NCI-H2029 (cell line): ENCODE measurements around the gene RUNX2.

Source experiments
- DNase-seq: peaks from one replicate; lab custom pipeline; 2025; lab: John Stamatoyannopoulos, UW

The RUNX2 gene

GRCh38 chr6:45619994-45620471, 291.9 kb downstream of the RUNX2 start:
- no peak for DNase-seq

GRCh38 chr6:45624228-45624627, 296.1 kb downstream of the RUNX2 start:
- no peak for DNase-seq

- DNase-seq, result no peak
Observed at GRCh38 chr6:45625191-45625664, 297.1 kb downstream of the RUNX2 start.

- DNase-seq, result no peak
Observed at GRCh38 chr6:45626087-45626891, 298.2 kb downstream of the RUNX2 start.

- no peak for DNase-seq
Observed at GRCh38 chr6:45630314-45630713, 302.2 kb downstream of the RUNX2 start.

- DNase-seq, result no peak
Observed at GRCh38 chr6:45630801-45631200, 302.7 kb downstream of the RUNX2 start.

GRCh38 chr6:45631396-45631795, 303.3 kb downstream of the RUNX2 start:
- DNase-seq, result no peak

- no peak for DNase-seq
Observed at GRCh38 chr6:45633272-45633908, 305.3 kb downstream of the RUNX2 start.

GRCh38 chr6:45634231-45634630, 306.1 kb downstream of the RUNX2 start:
- DNase-seq, result no peak

- no peak for DNase-seq
Observed at GRCh38 chr6:45635284-45635867, 307.2 kb downstream of the RUNX2 start.

- DNase-seq, result no peak
Observed at GRCh38 chr6:45637056-45637455, 308.9 kb downstream of the RUNX2 start.

GRCh38 chr6:45637611-45638257, 309.6 kb downstream of the RUNX2 start:
- no peak for DNase-seq

GRCh38 chr6:45640081-45640491, 312.0 kb downstream of the RUNX2 start:
- no peak for DNase-seq

GRCh38 chr6:45640811-45641210, 312.7 kb downstream of the RUNX2 start:
- DNase-seq, result no peak

GRCh38 chr6:45642331-45643125, 314.4 kb downstream of the RUNX2 start:
- DNase-seq, result no peak

GRCh38 chr6:45643126-45643525, 315.0 kb downstream of the RUNX2 start:
- DNase-seq, result no peak

GRCh38 chr6:45644720-45645119, 316.6 kb downstream of the RUNX2 start:
- no peak for DNase-seq

- no peak for DNase-seq
Observed at GRCh38 chr6:45645302-45645701, 317.2 kb downstream of the RUNX2 start.

- DNase-seq, result no peak
Observed at GRCh38 chr6:45647341-45648261, 319.5 kb downstream of the RUNX2 start.

GRCh38 chr6:45648262-45648620, 320.1 kb downstream of the RUNX2 start:
- no peak for DNase-seq
